Ovary (tissue), 3 donors: ENCODE data around the gene S100A14.
"Not testable (repeated sequence)": the region's sequence is repeated elsewhere in the genome, so short reads cannot be mapped to it uniquely, and the experiment has no call there.

Experiments used
- POLR2A ChIP-seq: fragments of 450-650 bp; IDR thresholded peaks from one replicate; pipeline ENCODE4 v1.6.1; 2017; ENCODE audit warnings: antibody characterized with exemption, mild to moderate bottlenecking, moderate library complexity
- TF ChIP-seq, protein P1 (sequence below), 3 donors: fragments of 450-650 bp in 2 of 3; fragments of 200-600 bp in 1 of 3; IDR thresholded peaks; one replicate each; pipeline versions ENCODE4 v1.5.1 to v1.8.0; 2016 to 2022; ENCODE audit warnings: antibody characterized with exemption in 3 of 3, mild to moderate bottlenecking in 1 of 3
- donor health status: DM: no; HTN: no; CAD: no.

DNA sequence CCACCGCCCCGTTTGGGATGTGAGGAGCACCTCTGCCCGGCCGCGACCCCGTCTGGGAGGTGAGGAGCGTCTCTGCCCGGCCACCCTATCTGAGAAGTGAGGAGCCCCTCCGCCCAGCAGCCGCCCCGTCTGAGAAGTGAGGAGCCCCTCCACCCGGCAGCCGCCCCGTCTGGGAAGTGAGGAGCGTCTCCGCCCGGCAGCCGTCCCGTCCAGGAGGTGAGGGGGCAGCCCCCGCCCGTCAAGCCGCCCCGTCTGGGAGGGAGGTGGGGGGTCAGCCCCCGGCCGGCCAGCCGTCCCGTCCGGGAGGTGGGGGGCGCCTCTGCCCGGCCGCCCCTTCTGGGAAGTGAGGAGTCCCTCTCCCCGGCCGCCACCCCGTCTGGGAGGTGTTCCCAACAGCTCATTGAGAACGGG, 41.0 kb downstream of the S100A14 start:
- TF ChIP-seq, protein P1, sequence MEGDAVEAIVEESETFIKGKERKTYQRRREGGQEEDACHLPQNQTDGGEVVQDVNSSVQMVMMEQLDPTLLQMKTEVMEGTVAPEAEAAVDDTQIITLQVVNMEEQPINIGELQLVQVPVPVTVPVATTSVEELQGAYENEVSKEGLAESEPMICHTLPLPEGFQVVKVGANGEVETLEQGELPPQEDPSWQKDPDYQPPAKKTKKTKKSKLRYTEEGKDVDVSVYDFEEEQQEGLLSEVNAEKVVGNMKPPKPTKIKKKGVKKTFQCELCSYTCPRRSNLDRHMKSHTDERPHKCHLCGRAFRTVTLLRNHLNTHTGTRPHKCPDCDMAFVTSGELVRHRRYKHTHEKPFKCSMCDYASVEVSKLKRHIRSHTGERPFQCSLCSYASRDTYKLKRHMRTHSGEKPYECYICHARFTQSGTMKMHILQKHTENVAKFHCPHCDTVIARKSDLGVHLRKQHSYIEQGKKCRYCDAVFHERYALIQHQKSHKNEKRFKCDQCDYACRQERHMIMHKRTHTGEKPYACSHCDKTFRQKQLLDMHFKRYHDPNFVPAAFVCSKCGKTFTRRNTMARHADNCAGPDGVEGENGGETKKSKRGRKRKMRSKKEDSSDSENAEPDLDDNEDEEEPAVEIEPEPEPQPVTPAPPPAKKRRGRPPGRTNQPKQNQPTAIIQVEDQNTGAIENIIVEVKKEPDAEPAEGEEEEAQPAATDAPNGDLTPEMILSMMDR (IDR thresholded peaks at IDR 0.05), result not testable (repeated sequence)
- not testable (repeated sequence) for TF ChIP-seq POLR2A
